AG09319 (cell line): ENCODE results near the gene ARPC3.
A peak's percentile ranks its signal among the peaks of the same experiment; 100 is the strongest.
"Not testable (repeated sequence)": the region's sequence is repeated elsewhere in the genome, so short reads cannot be mapped to it uniquely, and the experiment has no call there.

Experiments
- DNase-seq: peaks from one replicate; pipeline ENCODE4 v3.0.0-alpha.2; 2010; ENCODE audit warnings: low read depth; ENCODE audit errors: extremely low read depth
- TF ChIP-seq, protein P1 (sequence below): IDR thresholded peaks from 2 replicates; pipeline ENCODE4 v1.5.1; 2011; ENCODE audit warnings: low read depth, mild to moderate bottlenecking, inconsistent platforms, low read length, moderate library complexity

Gene ARPC3

DNA sequence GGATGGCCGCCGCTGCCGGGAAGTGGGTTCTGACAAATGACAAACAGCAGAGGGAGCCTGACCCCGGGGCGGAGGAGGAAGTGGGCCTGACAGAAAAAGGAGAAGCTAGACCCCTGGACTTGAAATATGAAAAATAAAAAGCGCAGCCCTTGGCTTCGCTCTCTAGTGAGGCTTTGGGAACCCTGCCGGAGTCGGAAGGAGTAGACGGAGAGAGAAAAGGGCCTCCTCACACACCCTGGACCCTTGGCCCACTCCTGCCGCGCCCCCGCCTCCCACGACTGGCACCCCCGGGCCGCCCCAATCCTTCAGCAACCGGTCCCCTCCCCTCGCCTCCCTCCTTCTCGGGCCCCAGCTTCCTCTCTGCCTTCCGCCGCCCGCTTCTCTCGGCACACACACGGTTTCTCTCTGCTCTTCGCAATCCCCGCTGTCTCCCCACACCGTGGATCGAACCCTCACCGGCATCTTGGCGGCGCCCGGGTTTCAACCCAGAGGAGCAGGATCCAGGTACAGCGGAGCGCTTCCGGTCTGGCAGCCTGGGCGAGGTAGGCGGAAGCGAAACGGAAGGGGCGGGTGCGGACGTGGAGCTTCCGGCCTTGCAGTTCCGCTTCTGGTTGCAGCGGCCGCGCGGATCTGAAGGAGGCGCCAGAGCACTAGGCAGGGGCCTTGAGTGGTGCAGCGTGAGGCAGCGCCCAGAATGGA, at the start of gene ARPC3:
TSS of gene ARPC3 (minus strand) at position 539 of the 699 bp plus-strand sequence. CDS start at position 462, 77 bp downstream.
- DNase-seq = peak; percentile 88
- TF ChIP-seq, protein P1, sequence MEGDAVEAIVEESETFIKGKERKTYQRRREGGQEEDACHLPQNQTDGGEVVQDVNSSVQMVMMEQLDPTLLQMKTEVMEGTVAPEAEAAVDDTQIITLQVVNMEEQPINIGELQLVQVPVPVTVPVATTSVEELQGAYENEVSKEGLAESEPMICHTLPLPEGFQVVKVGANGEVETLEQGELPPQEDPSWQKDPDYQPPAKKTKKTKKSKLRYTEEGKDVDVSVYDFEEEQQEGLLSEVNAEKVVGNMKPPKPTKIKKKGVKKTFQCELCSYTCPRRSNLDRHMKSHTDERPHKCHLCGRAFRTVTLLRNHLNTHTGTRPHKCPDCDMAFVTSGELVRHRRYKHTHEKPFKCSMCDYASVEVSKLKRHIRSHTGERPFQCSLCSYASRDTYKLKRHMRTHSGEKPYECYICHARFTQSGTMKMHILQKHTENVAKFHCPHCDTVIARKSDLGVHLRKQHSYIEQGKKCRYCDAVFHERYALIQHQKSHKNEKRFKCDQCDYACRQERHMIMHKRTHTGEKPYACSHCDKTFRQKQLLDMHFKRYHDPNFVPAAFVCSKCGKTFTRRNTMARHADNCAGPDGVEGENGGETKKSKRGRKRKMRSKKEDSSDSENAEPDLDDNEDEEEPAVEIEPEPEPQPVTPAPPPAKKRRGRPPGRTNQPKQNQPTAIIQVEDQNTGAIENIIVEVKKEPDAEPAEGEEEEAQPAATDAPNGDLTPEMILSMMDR = peak; percentile 92

DNA sequence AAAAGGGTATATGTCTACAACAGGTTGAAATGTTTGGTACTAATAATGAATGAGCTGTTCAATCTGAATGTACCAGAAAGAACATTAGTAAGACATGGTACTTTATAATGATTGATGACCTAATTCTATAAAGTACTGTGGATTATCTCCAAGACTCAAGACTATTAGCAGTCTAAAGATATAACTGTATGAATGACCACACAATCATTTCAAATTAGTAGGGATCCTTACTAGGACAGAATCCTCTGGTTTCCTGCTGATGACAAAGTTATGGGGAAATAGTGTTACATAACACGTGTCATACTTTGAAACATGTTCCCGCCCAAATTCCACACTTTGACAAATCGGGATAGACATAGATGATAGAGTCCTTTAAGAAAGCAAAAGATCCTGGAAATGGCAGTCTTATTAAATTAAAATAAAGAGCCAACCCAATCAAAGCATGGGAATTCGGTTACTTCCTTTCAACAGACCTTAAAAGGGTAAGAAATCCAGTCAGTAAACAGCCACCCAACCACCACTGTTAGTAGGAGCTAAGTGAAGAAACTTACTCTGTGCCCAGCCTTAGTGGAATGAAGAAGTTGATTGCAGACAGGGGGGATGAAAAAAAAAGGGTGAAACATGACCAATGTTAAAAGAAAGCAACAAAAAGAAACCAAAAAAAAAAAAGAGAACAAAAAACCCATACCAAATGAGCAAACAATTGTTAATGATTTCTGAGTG, 49.0 kb upstream of the ARPC3 start:
- TF ChIP-seq, protein P1 = no peak

DNA sequence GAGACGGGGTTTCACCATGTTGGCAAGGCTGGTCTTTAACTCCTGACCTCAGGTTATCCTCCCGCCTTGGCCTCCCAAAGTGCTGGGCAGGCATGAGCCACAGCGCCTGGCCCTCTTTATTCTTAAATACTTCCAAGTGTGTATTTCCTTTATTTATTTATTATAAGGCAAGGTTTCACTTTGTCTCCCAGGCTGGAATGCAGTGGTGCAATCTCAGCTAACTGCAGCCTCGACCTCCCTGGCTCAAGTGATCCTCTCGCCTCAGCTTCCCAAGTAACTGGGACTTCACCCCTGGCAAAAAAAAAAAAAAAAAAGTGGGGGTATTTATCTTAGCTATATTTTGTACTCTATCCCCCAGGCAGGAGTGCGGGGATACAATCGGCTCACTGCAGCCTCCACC, 25.3 kb upstream of the ARPC3 start:
- DNase-seq = no peak
- TF ChIP-seq, protein P1 = no peak

More for the DNA sequence above, 49.0 kb upstream of the ARPC3 start:
- no peak for DNase-seq

DNA sequence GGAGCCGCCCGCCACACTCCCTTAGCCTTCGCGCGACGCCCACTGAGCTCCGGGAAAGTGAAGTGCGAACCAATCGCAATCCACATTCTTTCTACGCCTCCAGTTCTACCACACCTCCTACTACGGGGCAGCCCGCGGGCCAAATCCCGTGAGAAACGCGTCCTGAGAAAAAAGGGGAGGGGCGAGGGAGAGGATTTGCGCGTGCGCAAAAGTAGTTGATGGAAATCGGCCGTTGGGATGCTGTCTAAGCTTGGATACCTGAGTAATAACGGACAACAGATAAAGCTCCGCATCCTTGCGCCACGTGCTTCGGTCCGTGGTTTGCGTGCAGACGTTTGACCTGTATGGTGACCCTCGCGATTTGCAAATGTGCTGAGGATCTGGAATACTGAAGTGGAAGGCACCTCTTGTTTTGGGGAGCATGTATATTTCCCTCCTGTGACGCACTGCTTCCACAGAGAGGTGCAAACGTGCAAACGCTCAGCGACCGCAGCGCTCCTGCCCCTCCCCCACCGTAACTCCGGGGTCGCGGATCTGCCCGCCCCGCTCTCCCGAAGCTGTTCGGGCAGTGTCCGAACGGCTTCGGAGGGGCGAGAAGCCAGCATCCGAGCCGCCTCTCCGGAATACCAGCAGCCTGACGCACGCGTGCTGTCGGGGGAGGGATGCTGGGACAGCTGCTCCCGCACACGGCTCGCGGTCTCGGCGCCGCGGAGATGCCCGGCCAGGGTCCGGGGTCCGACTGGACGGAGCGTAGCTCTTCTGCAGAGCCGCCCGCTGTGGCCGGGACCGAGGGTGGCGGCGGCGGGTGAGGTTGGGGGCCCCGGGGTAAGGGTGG, 18.3 kb upstream of the ARPC3 start, which contains the start of the genes FAM216A and GPN3:
TSS of gene FAM216A (plus strand) at position 632 of the 835 bp plus-strand sequence. CDS start at position 663, 31 bp downstream.
TSS of gene GPN3 (minus strand) at position 44 of the 835 bp plus-strand sequence. CDS start 54 bp downstream, outside the sequence.
- TF ChIP-seq, protein P1 = no peak
- peak; percentile 94 for DNase-seq

DNA sequence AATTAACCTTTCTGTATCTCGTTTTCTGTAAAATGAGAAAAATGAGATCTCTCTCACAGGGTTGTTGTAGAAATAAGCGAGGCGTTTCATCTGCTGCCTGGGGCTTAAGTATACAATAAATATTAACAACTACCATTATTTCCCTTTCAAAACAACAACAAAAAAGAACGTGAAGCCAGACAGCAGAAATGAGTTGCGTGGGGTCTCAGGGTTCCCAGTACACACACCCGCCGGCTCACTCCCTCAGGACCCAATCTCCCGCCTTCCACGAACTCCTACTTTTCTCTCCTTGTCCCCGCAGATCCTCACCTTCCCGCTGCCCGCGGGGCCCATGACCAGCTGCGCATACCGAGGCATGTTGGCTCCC, 17.7 kb upstream of the ARPC3 start:
- no peak for DNase-seq
- TF ChIP-seq, protein P1 = no peak

DNA sequence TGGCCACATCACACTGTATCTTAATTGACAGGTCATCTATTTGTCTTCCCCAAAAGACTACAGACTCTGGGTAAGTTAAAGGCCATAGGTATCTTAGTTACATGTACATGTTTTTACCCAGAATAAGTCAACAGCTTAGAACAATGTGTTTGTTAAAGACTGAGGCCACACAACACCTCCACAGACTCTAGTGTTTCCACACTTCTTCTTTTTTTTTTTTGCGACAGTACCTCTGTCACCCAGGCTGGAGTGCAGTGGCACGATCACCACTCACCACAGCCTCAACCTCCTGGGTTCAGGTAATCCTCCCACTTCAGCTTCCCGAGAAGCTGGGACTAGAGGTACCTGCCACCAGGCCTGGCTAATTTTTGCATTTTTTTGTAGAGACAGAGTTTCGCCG, 16.7 kb upstream of the ARPC3 start:
- DNase-seq = no peak
- TF ChIP-seq, protein P1 = no peak

DNA sequence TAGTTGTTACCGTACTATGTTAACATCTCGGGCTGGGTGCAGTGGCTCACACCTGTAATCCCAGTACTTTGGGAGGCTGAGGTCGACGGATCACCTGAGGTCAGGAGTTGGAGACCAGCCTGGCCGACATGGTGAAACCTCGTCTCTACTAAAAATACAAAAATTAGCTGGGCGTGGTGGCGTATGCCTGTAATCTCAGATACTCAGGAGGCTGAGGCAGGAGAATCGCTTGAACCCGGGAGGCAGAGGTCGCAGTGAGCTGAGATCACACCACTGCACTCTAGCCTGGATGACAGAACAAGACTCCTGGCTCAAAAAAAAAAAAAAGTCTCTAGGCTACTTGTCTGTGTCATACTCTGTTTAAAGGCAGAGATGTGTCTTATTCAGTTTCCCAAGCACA, 15.6 kb upstream of the ARPC3 start:
- not testable (repeated sequence) for DNase-seq
